ENCODE data around the gene UPP2. TPM values are rescaled to one million over a fixed set of nuclear protein-coding genes. Genes with fewer than 3 reads are reported as not detected.

UPP2 gene
- total RNA-seq (2014; rRNA removed; shearing (Covaris generic)) = not detected in 2 replicates

- DNase-seq (ENCODE audit: low spot score) = no peak
Observed at GRCh38 chr2:158101384-158101926, at the start of gene UPP2. TSS of gene UPP2 (plus strand) at chr2:158101876. CDS start at chr2:158102064, 188 bp downstream.

- no peak for DNase-seq (ENCODE audit: low spot score)
Observed at GRCh38 chr2:158052761-158053160, 48.9 kb upstream of the UPP2 start.

GRCh38 chr2:158056875-158057274 is 44.8 kb upstream of the UPP2 start:
- DNase-seq (ENCODE audit: low spot score) = no peak

GRCh38 chr2:158060160-158060834 is 41.4 kb upstream of the UPP2 start:
- no peak for DNase-seq (ENCODE audit: low spot score)

- no peak for DNase-seq (ENCODE audit: low spot score)
Observed at GRCh38 chr2:158060835-158061435, 40.7 kb upstream of the UPP2 start.

GRCh38 chr2:158061763-158062162 is 39.9 kb upstream of the UPP2 start:
- no peak for DNase-seq (ENCODE audit: low spot score)

- DNase-seq (ENCODE audit: low spot score) = no peak
Observed at GRCh38 chr2:158066046-158066713, 35.5 kb upstream of the UPP2 start.

GRCh38 chr2:158071018-158071417 is 30.7 kb upstream of the UPP2 start:
- no peak for DNase-seq (ENCODE audit: low spot score)

GRCh38 chr2:158072361-158072760 is 29.3 kb upstream of the UPP2 start:
- no peak for DNase-seq (ENCODE audit: low spot score)

- no peak for DNase-seq (ENCODE audit: low spot score)
Observed at GRCh38 chr2:158079672-158080071, 22.0 kb upstream of the UPP2 start.

- DNase-seq (ENCODE audit: low spot score) = no peak
Observed at GRCh38 chr2:158088093-158088492, 13.6 kb upstream of the UPP2 start.

- DNase-seq (ENCODE audit: low spot score) = no peak
Observed at GRCh38 chr2:158089322-158089721, 12.4 kb upstream of the UPP2 start.

GRCh38 chr2:158091647-158092046 is 10.0 kb upstream of the UPP2 start:
- no peak for DNase-seq (ENCODE audit: low spot score)

GRCh38 chr2:158094487-158095092 is 7.1 kb upstream of the UPP2 start:
- peak; percentile 58 for DNase-seq (ENCODE audit: low spot score)

- DNase-seq (ENCODE audit: low spot score) = no peak
Observed at GRCh38 chr2:158095269-158095668, 6.4 kb upstream of the UPP2 start.

- no peak for DNase-seq (ENCODE audit: low spot score)
Observed at GRCh38 chr2:158095912-158096311, 5.8 kb upstream of the UPP2 start.

GRCh38 chr2:158097481-158097880 is 4.2 kb upstream of the UPP2 start:
- DNase-seq (ENCODE audit: low spot score) = no peak

- no peak for DNase-seq (ENCODE audit: low spot score)
Observed at GRCh38 chr2:158098178-158098577, 3.5 kb upstream of the UPP2 start.

GRCh38 chr2:158099716-158100115 is 2.0 kb upstream of the UPP2 start:
- DNase-seq (ENCODE audit: low spot score) = no peak

- DNase-seq (ENCODE audit: low spot score) = no peak
Observed at GRCh38 chr2:158100411-158100810, 1.3 kb upstream of the UPP2 start.

GRCh38 chr2:158102446-158102845 is 770 bp downstream of the UPP2 start:
- DNase-seq (ENCODE audit: low spot score) = no peak

- DNase-seq (ENCODE audit: low spot score) = peak; percentile 28
Observed at GRCh38 chr2:158103411-158104012, 1.8 kb downstream of the UPP2 start.

All from HT-29 (cell line).